Endometrial microvascular endothelial cells (primary cell): ENCODE results near the gene BCL7A. TPM values are rescaled to one million over a fixed set of nuclear protein-coding genes. Genes with fewer than 3 reads are reported as not detected.
"Not testable (repeated sequence)": the region's sequence is repeated elsewhere in the genome, so short reads cannot be mapped to it uniquely, and the experiment has no call there.

Experiments
- in situ Hi-C: cut with HindIII; loops from 2 replicates; pipeline ENCODE4 v1.10.0; 2017; ENCODE audit warnings: low sequenced_read_pairs, low pct_unique_long_range_greater_than_20kb; ENCODE audit errors: inconsistent ontology term
- total RNA-seq: library from RNA; depleted of rRNA; stranded (reverse); fragments of >200 nt; gene quantifications from one replicate; pipeline ENCODE4 v1.2.3, GENCODE V29; 2015; ENCODE audit errors: inconsistent ontology term

The BCL7A gene
- total RNA-seq, result 2.7 TPM

GRCh38 chr12:122021822-122022392 lies at the start of gene BCL7A:
TSS of gene BCL7A (plus strand) at chr12:122021884. CDS start at chr12:122022092, 208 bp downstream.
- in situ Hi-C loops, result no loop called here

- in situ Hi-C loops, result no loop called here
Observed at GRCh38 chr12:121974026-121974985, 47.4 kb upstream of the BCL7A start.

- in situ Hi-C loops, result no loop called here
Observed at GRCh38 chr12:121975021-121975420, 46.7 kb upstream of the BCL7A start.

- in situ Hi-C loops, result no loop called here
Observed at GRCh38 chr12:121976950-121977349, 44.7 kb upstream of the BCL7A start.

- in situ Hi-C loops, result no loop called here
Observed at GRCh38 chr12:121980191-121980891, 41.3 kb upstream of the BCL7A start.

GRCh38 chr12:121980892-121981272 lies 40.8 kb upstream of the BCL7A start:
- in situ Hi-C loops, result no loop called here

GRCh38 chr12:121981456-121981855 lies 40.2 kb upstream of the BCL7A start:
- in situ Hi-C loops, result no loop called here

- in situ Hi-C loops, result no loop called here
Observed at GRCh38 chr12:121982950-121983349, 38.7 kb upstream of the BCL7A start.

GRCh38 chr12:121983536-121984210 lies 38.0 kb upstream of the BCL7A start:
- in situ Hi-C loops, result no loop called here

GRCh38 chr12:121986489-121987245 lies 35.0 kb upstream of the BCL7A start:
- in situ Hi-C loops, result no loop called here

- in situ Hi-C loops, result not testable (repeated sequence)
Observed at GRCh38 chr12:121988519-121988918, 33.2 kb upstream of the BCL7A start.

GRCh38 chr12:121989276-121990113 lies 32.2 kb upstream of the BCL7A start:
- in situ Hi-C loops, result no loop called here

GRCh38 chr12:121990114-121990647 lies 31.5 kb upstream of the BCL7A start:
- in situ Hi-C loops, result no loop called here

GRCh38 chr12:121990692-121991603 lies 30.7 kb upstream of the BCL7A start:
- in situ Hi-C loops, result no loop called here

- in situ Hi-C loops, result no loop called here
Observed at GRCh38 chr12:121992059-121992879, 29.4 kb upstream of the BCL7A start.
